GM08714 (cell line): ENCODE results near the gene HIBADH.

ENCODE experiments used
- H3K4me3 ChIP-seq: fragments of 200-500 bp; sonication (Bioruptor generic); 2 replicates; pipeline ENCODE4 v1.5.1; 2014; ENCODE audit warnings: mild to moderate bottlenecking, low read length, inconsistent platforms
- ZNF274 ChIP-seq: IDR thresholded peaks from 2 replicates; pipeline ENCODE4 v1.6.1; 2012; ENCODE audit warnings: mild to moderate bottlenecking, low read depth, low read length

Gene HIBADH

GRCh38 chr7:27662490-27663205, at the start of gene HIBADH:
TSS of gene HIBADH (minus strand) at chr7:27662883. CDS start at chr7:27662788, 95 bp downstream.
- H3K4me3 ChIP-seq, result peak within 1 kb of the TSS; percentile 82
- TF ChIP-seq ZNF274, result no peak

GRCh38 chr7:27712217-27712616, 49.5 kb upstream of the HIBADH start:
- H3K4me3 ChIP-seq, result no peak overlapping the region
- TF ChIP-seq ZNF274, result no peak

DNA sequence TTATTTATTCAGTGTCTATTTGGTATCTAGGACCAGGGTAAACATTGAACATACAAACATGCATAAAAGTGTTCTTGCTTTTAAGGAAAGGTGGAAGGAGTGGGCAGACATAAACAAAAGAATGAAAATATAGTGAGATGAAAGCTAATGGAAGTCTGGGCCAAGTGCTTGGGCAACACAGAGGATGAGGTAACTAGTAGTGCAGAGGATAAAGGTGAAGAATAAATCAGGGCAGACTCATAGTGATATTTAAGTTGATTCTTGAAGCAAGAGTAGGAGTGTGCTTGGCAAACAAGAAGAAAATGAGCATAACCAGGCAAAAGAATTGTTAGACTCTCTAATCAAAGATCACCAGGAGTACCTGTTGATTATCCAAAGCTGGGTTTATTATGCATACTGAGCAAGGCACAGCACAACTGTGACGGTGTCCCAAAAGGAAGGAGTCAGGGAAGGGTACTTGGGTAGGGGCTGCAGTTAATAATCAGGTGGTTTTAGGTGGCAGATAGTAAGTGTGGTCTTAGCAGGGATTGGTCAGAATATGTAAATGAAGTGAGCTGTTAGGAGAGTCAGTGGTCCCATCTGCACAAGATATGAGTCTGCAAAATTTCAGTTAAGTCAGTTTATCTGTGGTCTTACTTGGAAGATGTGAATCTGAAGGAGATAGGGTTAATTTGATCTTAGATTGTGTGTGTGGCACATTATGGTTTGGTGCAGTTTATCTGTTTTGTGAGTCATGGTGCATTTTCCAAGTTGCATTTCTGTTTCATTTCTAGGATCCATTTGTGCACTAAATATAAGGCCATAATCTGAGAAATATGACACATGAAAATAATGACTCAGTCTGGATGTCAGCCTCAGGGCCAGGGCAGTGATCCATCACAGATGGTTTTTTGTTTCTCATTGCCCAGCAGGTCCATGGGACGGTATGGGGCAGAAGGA, 46.7 kb upstream of the HIBADH start:
- H3K4me3 ChIP-seq, result no peak overlapping the region
- TF ChIP-seq ZNF274, result no peak

- TF ChIP-seq ZNF274, result no peak
- no peak overlapping the region for H3K4me3 ChIP-seq
Measured at GRCh38 chr7:27708485-27708884, 45.8 kb upstream of the HIBADH start.

DNA sequence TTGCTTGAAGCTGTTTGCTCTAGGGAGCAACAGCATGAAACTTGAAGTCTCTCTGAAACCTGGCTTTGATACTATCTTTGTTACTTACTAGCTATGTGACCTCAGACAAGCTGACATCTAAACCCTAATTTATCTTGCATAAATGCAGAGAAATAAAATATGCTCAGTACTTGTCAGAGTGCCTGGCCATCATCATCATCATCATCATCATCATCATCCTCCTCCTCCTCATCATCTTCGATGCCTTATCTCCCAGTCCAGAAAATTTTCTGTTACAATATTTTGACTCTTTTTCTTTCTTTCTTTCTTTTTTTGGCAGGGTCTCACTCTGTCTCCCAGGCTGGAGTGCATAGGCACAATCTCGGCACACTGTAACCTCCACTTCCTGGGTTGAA, 42.5 kb upstream of the HIBADH start:
- no peak overlapping the region for H3K4me3 ChIP-seq
- TF ChIP-seq ZNF274, result no peak

DNA sequence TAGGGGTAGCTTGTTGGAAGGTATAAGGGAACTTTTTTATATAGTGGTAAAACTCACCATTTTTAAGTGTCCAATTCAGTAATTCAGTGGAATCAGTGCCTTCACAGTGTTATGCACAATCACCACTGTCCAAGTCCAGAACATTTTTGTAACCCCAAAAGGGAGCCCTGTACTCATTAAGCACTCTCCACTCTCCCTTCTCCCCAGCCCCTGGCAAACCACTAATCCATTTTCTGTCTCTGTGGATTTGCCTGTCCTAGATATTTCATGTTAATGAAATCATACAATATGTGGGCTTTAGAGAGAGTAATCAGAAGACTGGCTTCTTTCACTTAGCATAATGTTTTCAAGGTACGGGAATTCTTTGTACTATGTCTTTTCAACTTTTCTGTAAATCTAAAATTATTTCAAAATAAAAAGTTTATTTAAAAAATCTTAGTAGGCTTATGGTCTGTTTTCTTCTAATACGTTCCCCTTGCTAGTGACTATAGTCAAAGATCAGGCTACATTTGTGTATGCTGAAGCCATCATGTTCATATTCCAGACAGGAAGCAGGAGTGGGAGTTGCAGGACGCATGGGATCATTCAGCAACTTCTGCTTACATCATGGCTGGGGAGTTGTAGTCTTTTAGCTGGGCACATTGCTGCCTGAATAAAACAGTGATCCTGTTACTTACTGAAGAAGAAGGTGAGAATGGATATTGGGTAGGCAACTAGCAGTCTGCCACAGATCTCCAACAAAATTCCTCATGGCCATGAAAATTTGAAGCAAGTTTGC, 41.9 kb upstream of the HIBADH start:
- H3K4me3 ChIP-seq, result no peak overlapping the region
- no peak for TF ChIP-seq ZNF274

GRCh38 chr7:27703181-27703580, 40.5 kb upstream of the HIBADH start:
- TF ChIP-seq ZNF274, result no peak
- H3K4me3 ChIP-seq, result no peak overlapping the region

GRCh38 chr7:27700501-27700900, 37.8 kb upstream of the HIBADH start:
- no peak overlapping the region for H3K4me3 ChIP-seq
- TF ChIP-seq ZNF274, result no peak

DNA sequence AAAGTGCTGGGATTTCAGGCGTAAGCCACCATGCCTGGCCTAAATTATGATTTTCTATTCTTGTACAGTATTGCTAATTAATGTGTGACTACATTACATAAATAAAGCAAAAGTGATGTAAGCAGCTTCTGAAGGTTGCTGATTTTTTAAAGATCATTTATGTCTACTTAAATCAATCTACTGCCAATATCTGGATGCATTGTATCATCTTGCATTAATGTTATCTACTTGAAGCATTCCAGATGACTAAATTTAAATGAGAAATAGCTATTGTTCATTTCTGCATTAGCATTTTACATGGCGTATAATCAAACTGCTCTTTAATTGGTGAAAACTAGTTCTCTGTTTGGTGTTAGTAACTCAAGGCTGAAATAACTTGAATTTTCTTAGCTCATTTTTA, 37.1 kb upstream of the HIBADH start:
- no peak for TF ChIP-seq ZNF274
- H3K4me3 ChIP-seq, result no peak overlapping the region

- H3K4me3 ChIP-seq, result no peak overlapping the region
- no peak for TF ChIP-seq ZNF274
Measured at GRCh38 chr7:27697861-27698430, 35.3 kb upstream of the HIBADH start.

- no peak for TF ChIP-seq ZNF274
- no peak overlapping the region for H3K4me3 ChIP-seq
Measured at GRCh38 chr7:27695096-27695495, 32.4 kb upstream of the HIBADH start.

DNA sequence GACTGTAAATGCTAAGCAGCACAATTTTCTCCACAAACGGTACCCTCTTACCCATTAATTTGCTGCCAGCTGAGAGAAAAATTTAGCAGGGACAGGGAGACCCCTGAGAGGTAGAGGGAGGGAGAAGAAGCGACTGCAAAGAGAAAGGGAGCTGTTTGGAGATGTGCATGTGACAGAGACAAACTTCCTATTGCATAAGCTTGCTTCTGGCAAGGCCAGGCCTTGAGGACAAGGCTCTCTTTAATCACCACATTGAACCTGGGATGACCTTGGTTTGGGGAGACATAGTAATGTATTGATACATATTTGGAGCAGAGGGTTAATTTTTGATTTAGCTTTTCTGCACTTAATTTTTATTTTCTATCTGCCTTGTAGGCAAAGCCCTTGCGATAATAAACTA, 31.1 kb upstream of the HIBADH start:
- no peak overlapping the region for H3K4me3 ChIP-seq
- TF ChIP-seq ZNF274, result no peak

DNA sequence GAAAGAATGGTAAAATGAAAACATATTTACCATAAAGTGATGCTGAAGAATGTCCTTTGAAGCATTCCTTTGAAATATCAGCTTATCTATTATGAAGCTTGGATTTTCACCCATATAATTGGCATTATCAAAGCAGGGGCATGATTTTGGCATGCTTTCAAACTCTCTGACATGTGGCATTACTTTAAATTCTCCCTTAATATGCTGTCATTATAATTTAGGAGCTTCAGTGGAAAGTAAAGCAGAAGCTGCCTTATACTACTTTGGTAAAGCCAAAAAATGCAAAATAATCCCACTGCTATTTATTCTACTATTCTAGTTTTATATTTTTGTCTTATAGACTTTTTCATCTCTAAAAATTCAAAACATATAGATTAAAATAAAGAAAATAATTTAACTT, 28.0 kb upstream of the HIBADH start:
- TF ChIP-seq ZNF274, result no peak
- H3K4me3 ChIP-seq, result no peak overlapping the region

- H3K4me3 ChIP-seq, result no peak overlapping the region
- no peak for TF ChIP-seq ZNF274
Measured at GRCh38 chr7:27689591-27690164, 27.0 kb upstream of the HIBADH start.
